Keratinocyte (primary cell): ENCODE data around the gene NR2C1. TPM values are rescaled to one million over a fixed set of nuclear protein-coding genes. Genes with fewer than 3 reads are reported as not detected.
"Not testable (repeated sequence)": the region's sequence is repeated elsewhere in the genome, so short reads cannot be mapped to it uniquely, and the experiment has no call there.

Source experiments
- DNase-seq: peaks from one replicate; pipeline ENCODE4 v3.0.0-alpha.2; 2011; ENCODE audit warnings: low read depth, missing footprints, low spot score
- FAIRE-seq: peaks from 2 replicates; lab custom pipeline; 2011; peaks lifted over from hg19 to GRCh38; lab: Jason Lieb, UNC
- H2AFZ ChIP-seq: 2 replicates; pipeline ENCODE4 v1.6.0; 2012; ENCODE audit warnings: low read length, control low read depth, inconsistent platforms; ENCODE audit not compliant: control insufficient read depth
- H3K27ac ChIP-seq: 2 replicates; pipeline ENCODE4 v1.5.1; 2011; ENCODE audit warnings: low read length; ENCODE audit not compliant: control insufficient read depth, insufficient read depth
- H3K27me3 ChIP-seq: 3 replicates; pipeline ENCODE4 v1.6.0; 2011; ENCODE audit warnings: low read length; ENCODE audit not compliant: control insufficient read depth, insufficient read depth; ENCODE audit errors: extremely low read depth
- H3K36me3 ChIP-seq, 2 experiments: 2 replicates in 1 of 2; 3 replicates in 1 of 2; pipeline ENCODE4 v1.5.1; 2011; ENCODE audit warnings: low read length in 2 of 2, mild to moderate bottlenecking in 1 of 2; ENCODE audit not compliant: control insufficient read depth in 2 of 2, insufficient read depth in 2 of 2; ENCODE audit errors: extremely low read depth in 1 of 2
- H3K4me1 ChIP-seq: 3 replicates; pipeline ENCODE4 v1.5.1; 2011; ENCODE audit warnings: low read length; ENCODE audit not compliant: control insufficient read depth, insufficient read depth; ENCODE audit errors: extremely low read depth
- H3K4me2 ChIP-seq: 3 replicates; pipeline ENCODE4 v1.6.0; 2011; ENCODE audit warnings: low read depth, low read length; ENCODE audit not compliant: control insufficient read depth, insufficient read depth; ENCODE audit errors: extremely low read depth
- H3K4me3 ChIP-seq, 3 experiments: fragments of 200-600 bp in 1 of 3; sonication (generic) in 1 of 3; 2 replicates in 2 of 3; 3 replicates in 1 of 3; pipeline ENCODE4 v1.5.1; 2011 to 2016; ENCODE audit warnings: low read length in 3 of 3, mild to moderate bottlenecking in 3 of 3, control low read depth in 2 of 3, inconsistent platforms in 1 of 3, low read depth in 1 of 3, mixed read lengths in 1 of 3, mixed run types in 1 of 3, moderate library complexity in 1 of 3; ENCODE audit not compliant: control insufficient read depth in 2 of 3, insufficient read depth in 2 of 3; ENCODE audit errors: extremely low read depth in 1 of 3
- H3K79me2 ChIP-seq: 2 replicates; pipeline ENCODE4 v1.6.0; 2012; ENCODE audit warnings: low read length; ENCODE audit not compliant: control insufficient read depth, insufficient read depth
- H3K9ac ChIP-seq: 3 replicates; pipeline ENCODE4 v1.6.0; 2011; ENCODE audit warnings: low read length; ENCODE audit not compliant: control insufficient read depth, insufficient read depth; ENCODE audit errors: extremely low read depth
- H3K9me1 ChIP-seq: 3 replicates; pipeline ENCODE4 v1.6.0; 2011; ENCODE audit warnings: low read length; ENCODE audit not compliant: control insufficient read depth, insufficient read depth; ENCODE audit errors: extremely low read depth
- H3K9me3 ChIP-seq: 2 replicates; pipeline ENCODE4 v1.5.1; 2012; ENCODE audit warnings: low read depth, low read length; ENCODE audit not compliant: control insufficient read depth
- H4K20me1 ChIP-seq: 3 replicates; pipeline ENCODE4 v1.6.0; 2011; ENCODE audit warnings: low read length; ENCODE audit not compliant: control insufficient read depth, insufficient read depth; ENCODE audit errors: extremely low read depth
- EZH2 ChIP-seq: IDR thresholded peaks from one replicate; pipeline ENCODE4 v1.6.1; 2012; ENCODE audit warnings: inconsistent platforms, mild to moderate bottlenecking, low read length, moderate library complexity
- dilution Hi-C: fragments of 300-500 bp; cut with MboI; formaldehyde crosslinking; loops from one replicate; pipeline ENCODE4 v1.7.0; 2020; ENCODE audit warnings: low sequenced_read_pairs; ENCODE audit not compliant: extremely low pct_ligation_motif_present
- polyA plus RNA-seq, 5 experiments: library from polyadenylated mRNA; depleted of rRNA in 3 of 5; stranded (reverse) in 3 of 5; stranded (forward) in 1 of 5; unstranded in 1 of 5; fragments of >200 nt; gene quantifications; 1 replicate in 1 of 5; 2 replicates in 3 of 5; 3 replicates in 1 of 5; pipeline versions ENCODE4 v1.2.1 to v1.2.3, GENCODE V29; 2011 to 2012; ENCODE audit warnings: missing spikeins in 2 of 5, low read depth in 1 of 5, low replicate concordance in 1 of 5
- TF ChIP-seq, protein P1 (sequence below), 3 experiments: IDR thresholded peaks in 1 of 3; conservative IDR thresholded peaks in 1 of 3; optimal IDR thresholded peaks in 1 of 3; 2 replicates in 2 of 3; 3 replicates in 1 of 3; pipeline versions ENCODE3 to v1.5.1; 2011; ENCODE audit warnings: low read length in 3 of 3, mild to moderate bottlenecking in 3 of 3, moderate library complexity in 2 of 3, control low read depth in 1 of 3, inconsistent platforms in 1 of 3; ENCODE audit not compliant: insufficient read depth in 2 of 3; ENCODE audit errors: extremely low read depth in 1 of 3

The NR2C1 gene
- polyA plus RNA-seq, 1 donor (not counting 4 experiments of a cell fraction or from before 2014, with no cell fraction given) = 32.0 TPM

DNA sequence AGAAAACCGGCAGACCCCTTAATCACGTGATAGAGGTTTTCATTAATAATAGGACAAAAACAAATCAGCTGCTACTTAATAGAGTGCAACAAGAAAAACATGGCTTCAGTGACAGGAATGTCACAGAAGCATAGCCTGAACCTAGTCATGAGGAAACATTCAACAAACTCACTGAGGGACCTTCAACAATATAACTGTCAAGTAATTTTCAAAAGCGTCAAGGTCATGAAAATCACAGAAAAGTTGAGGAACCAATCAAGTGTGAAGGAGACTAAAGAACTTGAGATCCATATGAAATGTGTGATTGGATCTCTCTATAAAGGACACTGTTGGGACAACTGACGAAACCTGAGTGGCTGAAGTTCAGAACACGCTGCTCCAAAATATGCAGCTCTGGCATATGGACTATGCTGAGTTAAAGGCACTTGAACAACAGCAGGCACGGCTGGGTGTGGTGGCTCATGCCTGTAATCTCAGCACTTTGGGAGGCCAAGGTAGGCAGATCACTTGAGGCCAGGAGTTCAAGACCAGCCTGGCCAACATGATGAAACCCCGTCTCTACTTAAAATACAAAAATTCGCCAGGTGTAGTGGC lies 86.2 kb downstream of the NR2C1 start:
- H3K79me2 ChIP-seq = no peaks in the 10 kb centered on the region
- H3K36me3 ChIP-seq = peaks cover 0 to 3% of the 10 kb centered on the region in 2 experiments
- dilution Hi-C loops = no loop called here
- no peak overlapping the region for H3K4me3 ChIP-seq
- no peaks in the 10 kb centered on the region for H3K9me3 ChIP-seq
- H3K27me3 ChIP-seq = no peaks in the 10 kb centered on the region
- DNase-seq (no peak), FAIRE-seq (no peak)
- no peak overlapping the region for H3K9ac ChIP-seq
- peaks cover 18% of the 10 kb centered on the region for H3K4me1 ChIP-seq
- no peak overlapping the region for H2AFZ ChIP-seq
- no peak overlapping the region for H3K27ac ChIP-seq
- H4K20me1 ChIP-seq = no peaks in the 10 kb centered on the region
- H3K9me1 ChIP-seq = no peaks in the 10 kb centered on the region
- TF ChIP-seq, protein P1, sequence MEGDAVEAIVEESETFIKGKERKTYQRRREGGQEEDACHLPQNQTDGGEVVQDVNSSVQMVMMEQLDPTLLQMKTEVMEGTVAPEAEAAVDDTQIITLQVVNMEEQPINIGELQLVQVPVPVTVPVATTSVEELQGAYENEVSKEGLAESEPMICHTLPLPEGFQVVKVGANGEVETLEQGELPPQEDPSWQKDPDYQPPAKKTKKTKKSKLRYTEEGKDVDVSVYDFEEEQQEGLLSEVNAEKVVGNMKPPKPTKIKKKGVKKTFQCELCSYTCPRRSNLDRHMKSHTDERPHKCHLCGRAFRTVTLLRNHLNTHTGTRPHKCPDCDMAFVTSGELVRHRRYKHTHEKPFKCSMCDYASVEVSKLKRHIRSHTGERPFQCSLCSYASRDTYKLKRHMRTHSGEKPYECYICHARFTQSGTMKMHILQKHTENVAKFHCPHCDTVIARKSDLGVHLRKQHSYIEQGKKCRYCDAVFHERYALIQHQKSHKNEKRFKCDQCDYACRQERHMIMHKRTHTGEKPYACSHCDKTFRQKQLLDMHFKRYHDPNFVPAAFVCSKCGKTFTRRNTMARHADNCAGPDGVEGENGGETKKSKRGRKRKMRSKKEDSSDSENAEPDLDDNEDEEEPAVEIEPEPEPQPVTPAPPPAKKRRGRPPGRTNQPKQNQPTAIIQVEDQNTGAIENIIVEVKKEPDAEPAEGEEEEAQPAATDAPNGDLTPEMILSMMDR (optimal IDR thresholded peaks at IDR 0.05 in 1 of 3, IDR thresholded peaks at IDR 0.05 in 1 of 3, conservative IDR thresholded peaks at IDR 0.05 in 1 of 3; ENCODE audit: extremely low read depth in 1 of 3, insufficient read depth in 2 of 3, low read length in 3 of 3) = no peak
- TF ChIP-seq EZH2 = no peak
- H3K4me2 ChIP-seq = no peak overlapping the region

- H3K4me1 ChIP-seq = peaks cover 18% of the 10 kb centered on the region
- H3K9me1 ChIP-seq, H3K27ac ChIP-seq, H3K79me2 ChIP-seq, H3K4me2 ChIP-seq, H4K20me1 ChIP-seq, H3K36me3 ChIP-seq, H3K4me3 ChIP-seq, H3K9ac ChIP-seq, H3K9me3 ChIP-seq, DNase-seq, dilution Hi-C loops, FAIRE-seq, H3K27me3 ChIP-seq, H2AFZ ChIP-seq: not testable (repeated sequence)
Observed at GRCh38 chr12:94985099-94985498, 88.3 kb downstream of the NR2C1 start.

GRCh38 chr12:94983321-94983720 lies 90.1 kb downstream of the NR2C1 start:
- TF ChIP-seq, protein P1 (optimal IDR thresholded peaks at IDR 0.05 in 1 of 3, IDR thresholded peaks at IDR 0.05 in 1 of 3, conservative IDR thresholded peaks at IDR 0.05 in 1 of 3; ENCODE audit: extremely low read depth in 1 of 3, insufficient read depth in 2 of 3, low read length in 3 of 3) = no peak
- no peak for TF ChIP-seq EZH2
- Histone ChIP-seq H2AFZ (no peak overlapping the region), H4K20me1 (no peaks in the 10 kb centered on the region), H3K79me2 (no peaks in the 10 kb centered on the region), H3K27ac (peak overlapping the region; percentile 96), H3K9ac (peak overlapping the region; percentile 16), H3K4me2 (peak overlapping the region; percentile 22), H3K9me1 (no peaks in the 10 kb centered on the region), H3K27me3 (no peaks in the 10 kb centered on the region), H3K9me3 (no peaks in the 10 kb centered on the region), H3K4me3 (no peak overlapping the region), H3K36me3 (no peaks in the 10 kb centered on the region), H3K4me1 (peaks cover 20% of the 10 kb centered on the region)
- dilution Hi-C loops = no loop called here
- no peak for DNase-seq
- peak; percentile 95 for FAIRE-seq
